H4 (cell line): ENCODE data around the gene C1QL2. TPM values are rescaled to one million over a fixed set of nuclear protein-coding genes. Genes with fewer than 3 reads are reported as not detected.

Experiments
- DNase-seq: peaks from one replicate; pipeline ENCODE4 v3.0.0-alpha.2; 2015; ENCODE audit warnings: low spot score
- total RNA-seq: library from RNA; depleted of rRNA; stranded (reverse); fragments of >200 nt; shearing (Covaris generic); gene quantifications from 2 replicates; pipeline ENCODE4 v1.2.3, GENCODE V29; 2014; rRNA removed

Gene C1QL2
- total RNA-seq, 1 experiment from 2014 or later = not detected

GRCh38 chr2:119106301-119106897 lies 52.2 kb downstream of the C1QL2 start:
- no peak for DNase-seq

Other genes with a start within 250 kb of the C1QL2 start
- gene MARCO, start 216.6 kb downstream of the C1QL2 start, total RNA-seq = not detected in 2 replicates
- 14.0 and 17.7 TPM in 2 replicates for gene STEAP3, start 65.1 kb upstream of the C1QL2 start, total RNA-seq
- gene C2orf76, start 208.1 kb upstream of the C1QL2 start, total RNA-seq = 5.3 and 15.4 TPM in 2 replicates
- gene DBI, start 208.2 kb upstream of the C1QL2 start, total RNA-seq = 301 and 339 TPM in 2 replicates